ENCODE data around the gene MRC1. TPM values are rescaled to one million over a fixed set of nuclear protein-coding genes. Genes with fewer than 3 reads are reported as not detected.

Gene MRC1
- total and polyA plus RNA-seq, 2 donors (not counting 3 experiments of a cell fraction or from before 2014, with no cell fraction given), result 0.03 to 0.13 TPM

DNA sequence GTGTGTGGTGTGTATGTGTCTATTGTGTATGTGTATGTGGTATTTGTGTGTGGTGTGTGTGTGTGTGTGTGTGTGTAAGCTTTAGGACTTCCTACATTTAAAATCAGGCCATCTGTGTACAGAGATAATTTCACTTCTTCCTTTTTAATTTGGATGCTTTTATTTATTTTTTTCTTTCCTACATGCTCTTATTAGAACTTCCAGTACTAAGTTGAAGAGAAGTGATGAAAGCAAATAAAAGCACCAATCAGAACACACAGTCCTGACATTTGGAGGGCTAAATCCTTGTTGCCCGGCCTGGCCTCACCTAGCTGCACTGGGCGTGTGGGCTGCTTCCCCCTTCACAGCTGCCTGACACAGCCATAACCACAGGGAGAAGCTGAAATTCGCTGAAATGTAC is 3.8 kb upstream of the MRC1 start:
- Histone ChIP-seq H2AFZ (ENCODE audit: low read depth, low read length) (no peak overlapping the region), H3K4me2 (ENCODE audit: insufficient read depth, low read length) (no peak overlapping the region), H3K9me3 (replicated peaks; ENCODE audit: control insufficient read depth, insufficient read depth, low read length) (no peaks in the 10 kb centered on the region), H3K4me3 (replicated peaks in 1 of 3; ENCODE audit: insufficient read depth in 1 of 3, low read depth in 1 of 3, low read length in 3 of 3) (no peak overlapping the region), H3K27me3 (ENCODE audit: control insufficient read depth in 2 of 2, insufficient read depth in 2 of 2, low read length in 2 of 2) (no peaks in the 10 kb centered on the region), H4K20me1 (replicated peaks; ENCODE audit: control insufficient read depth, extremely low read depth, insufficient read depth, low read length) (no peaks in the 10 kb centered on the region), H3K79me2 (ENCODE audit: control insufficient read depth, insufficient read depth, low read length) (no peaks in the 10 kb centered on the region), H3K9me1 (replicated peaks; ENCODE audit: control insufficient read depth, extremely low read depth, insufficient read depth, low read length) (no peaks in the 10 kb centered on the region), H3K9ac (replicated peaks; ENCODE audit: extremely low read depth, insufficient read depth, low read length) (no peak overlapping the region), H3K27ac (ENCODE audit: insufficient read depth, low read depth, low read length) (no peak overlapping the region), H3K36me3 (ENCODE audit: control insufficient read depth in 2 of 2, extremely low read depth in 1 of 2, insufficient read depth in 2 of 2, low read length in 2 of 2) (no peaks in the 10 kb centered on the region), H3K4me1 (ENCODE audit: control insufficient read depth, extremely low read depth, insufficient read depth, low read length) (peaks cover 10% of the 10 kb centered on the region)
- TF ChIP-seq FOS (IDR thresholded peaks at IDR 0.05; ENCODE audit: borderline replicate concordance, insufficient read depth, low read length) (no peak), JUN (IDR thresholded peaks at IDR 0.05; ENCODE audit: borderline replicate concordance, insufficient read depth, insufficient read length, low read depth) (no peak), EZH2 (IDR thresholded peaks at IDR 0.05; ENCODE audit: borderline replicate concordance, low read depth, low read length, severe bottlenecking) (no peak), POLR2AphosphoS5 (IDR thresholded peaks at IDR 0.05; ENCODE audit: insufficient read depth, low read depth, low read length) (no peak), POLR2A (IDR thresholded peaks at IDR 0.05; ENCODE audit: low read depth, low read length) (no peak), GATA2 (IDR thresholded peaks at IDR 0.05; ENCODE audit: insufficient read depth, insufficient read length, low read depth, low read length) (no peak)
- TF ChIP-seq, protein P1, sequence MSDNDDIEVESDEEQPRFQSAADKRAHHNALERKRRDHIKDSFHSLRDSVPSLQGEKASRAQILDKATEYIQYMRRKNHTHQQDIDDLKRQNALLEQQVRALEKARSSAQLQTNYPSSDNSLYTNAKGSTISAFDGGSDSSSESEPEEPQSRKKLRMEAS (IDR thresholded peaks at IDR 0.05; ENCODE audit: insufficient read depth, insufficient read length), result no peak
- no peak for FAIRE-seq
- BruUV-seq (replicated peaks), result no TSS peak
- DNase-seq (ENCODE audit: low read depth, low spot score), result no peak
- ChIA-PET POLR2A (no interaction called here), CTCF (no interaction called here)
- intact Hi-C loops (cut with micrococcal nuclease) (loop anchor here (5.0 kb wide), 1 partner anchor 42 kb away; no protein-coding TSS in a partner anchor), dilution Hi-C loops (cut with MboI; ENCODE audit: extremely low pct_ligation_motif_present, low sequenced_read_pairs) (no loop called here)

DNA sequence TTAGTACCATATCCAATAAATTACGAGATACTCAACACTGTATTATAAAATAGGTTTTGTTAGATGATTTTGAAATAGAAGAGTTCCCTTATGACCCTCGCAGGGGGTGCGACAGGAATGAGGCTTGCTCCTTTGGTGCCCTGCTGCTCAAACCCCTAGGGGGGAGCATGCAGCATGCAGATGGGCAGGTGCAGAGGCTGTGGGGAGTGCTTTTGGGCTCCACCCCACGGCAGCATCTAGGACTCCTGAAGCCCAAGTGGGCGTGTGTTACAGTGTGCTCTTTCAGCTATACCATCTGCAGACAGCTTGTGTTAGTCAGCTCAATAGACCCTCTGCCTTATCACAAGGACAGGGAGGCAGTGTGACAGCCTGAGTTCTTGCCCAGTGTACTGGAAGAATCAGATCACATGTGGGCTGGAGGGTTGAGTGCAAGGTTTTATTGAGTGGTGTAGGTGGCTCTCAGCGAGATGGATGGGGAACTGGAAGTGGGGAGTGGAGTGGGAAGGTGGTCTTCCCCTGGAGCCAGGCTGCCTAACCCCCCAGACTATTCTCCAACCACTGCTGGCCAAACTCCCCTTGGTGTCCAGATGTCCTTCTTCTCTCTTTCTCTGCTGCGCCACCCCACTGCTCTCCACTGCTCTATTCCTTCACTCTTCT is 3.1 kb upstream of the MRC1 start:
- DNase-seq (ENCODE audit: low read depth, low spot score), result no peak
- CTCF ChIA-PET, result no interaction called here
- Histone ChIP-seq H3K9me1 (replicated peaks; ENCODE audit: control insufficient read depth, extremely low read depth, insufficient read depth, low read length) (no peaks in the 10 kb centered on the region), H2AFZ (ENCODE audit: low read depth, low read length) (no peak overlapping the region), H3K27ac (ENCODE audit: insufficient read depth, low read depth, low read length) (no peak overlapping the region), H4K20me1 (replicated peaks; ENCODE audit: control insufficient read depth, extremely low read depth, insufficient read depth, low read length) (no peaks in the 10 kb centered on the region), H3K36me3 (ENCODE audit: control insufficient read depth in 2 of 2, extremely low read depth in 1 of 2, insufficient read depth in 2 of 2, low read length in 2 of 2) (no peaks in the 10 kb centered on the region), H3K79me2 (ENCODE audit: control insufficient read depth, insufficient read depth, low read length) (no peaks in the 10 kb centered on the region), H3K27me3 (ENCODE audit: control insufficient read depth in 2 of 2, insufficient read depth in 2 of 2, low read length in 2 of 2) (no peaks in the 10 kb centered on the region), H3K4me2 (ENCODE audit: insufficient read depth, low read length) (no peak overlapping the region), H3K4me3 (replicated peaks in 1 of 3; ENCODE audit: insufficient read depth in 1 of 3, low read depth in 1 of 3, low read length in 3 of 3) (no peak overlapping the region), H3K4me1 (ENCODE audit: control insufficient read depth, extremely low read depth, insufficient read depth, low read length) (peaks cover 16% of the 10 kb centered on the region), H3K9me3 (replicated peaks; ENCODE audit: control insufficient read depth, insufficient read depth, low read length) (no peaks in the 10 kb centered on the region), H3K9ac (replicated peaks; ENCODE audit: extremely low read depth, insufficient read depth, low read length) (no peak overlapping the region)
- intact Hi-C loops (cut with micrococcal nuclease), result loop anchor here (5.0 kb wide), 1 partner anchor 41 kb away; no protein-coding TSS in a partner anchor
- POLR2A ChIA-PET, result no interaction called here
- dilution Hi-C loops (cut with MboI; ENCODE audit: extremely low pct_ligation_motif_present, low sequenced_read_pairs), result no loop called here
- TF ChIP-seq MYC (IDR thresholded peaks at IDR 0.05; ENCODE audit: low read depth, low read length) (no peak), CTCF (IDR thresholded peaks at IDR 0.05; ENCODE audit: extremely low read depth in 1 of 2, insufficient read depth in 1 of 2, low read depth in 1 of 2, low read length in 2 of 2) (peak in 1 of 2 donors; percentile 23)
- FAIRE-seq, result no peak
- BruUV-seq (replicated peaks), result no TSS peak
